Neural progenitor cell (in vitro differentiated cells): Measurements from ENCODE around the gene LAMB1.

ENCODE experiments used
- EZH2 ChIP-seq: fragments of 200-600 bp; sonication (generic); IDR thresholded peaks from 2 replicates; pipeline ENCODE4 v1.6.1; 2017; ENCODE audit warnings: antibody characterized with exemption, mild to moderate bottlenecking, moderate library complexity
- EZH2phosphoT487 ChIP-seq: fragments of 200-600 bp; sonication (generic); IDR thresholded peaks from 2 replicates; pipeline ENCODE4 v1.6.1; 2017; ENCODE audit warnings: antibody characterized with exemption
- TF ChIP-seq, protein P1 (sequence below): fragments of 200-600 bp; sonication (generic); IDR thresholded peaks from 2 replicates; pipeline ENCODE4 v1.5.1; 2017; ENCODE audit warnings: antibody characterized with exemption, mild to moderate bottlenecking

DNA sequence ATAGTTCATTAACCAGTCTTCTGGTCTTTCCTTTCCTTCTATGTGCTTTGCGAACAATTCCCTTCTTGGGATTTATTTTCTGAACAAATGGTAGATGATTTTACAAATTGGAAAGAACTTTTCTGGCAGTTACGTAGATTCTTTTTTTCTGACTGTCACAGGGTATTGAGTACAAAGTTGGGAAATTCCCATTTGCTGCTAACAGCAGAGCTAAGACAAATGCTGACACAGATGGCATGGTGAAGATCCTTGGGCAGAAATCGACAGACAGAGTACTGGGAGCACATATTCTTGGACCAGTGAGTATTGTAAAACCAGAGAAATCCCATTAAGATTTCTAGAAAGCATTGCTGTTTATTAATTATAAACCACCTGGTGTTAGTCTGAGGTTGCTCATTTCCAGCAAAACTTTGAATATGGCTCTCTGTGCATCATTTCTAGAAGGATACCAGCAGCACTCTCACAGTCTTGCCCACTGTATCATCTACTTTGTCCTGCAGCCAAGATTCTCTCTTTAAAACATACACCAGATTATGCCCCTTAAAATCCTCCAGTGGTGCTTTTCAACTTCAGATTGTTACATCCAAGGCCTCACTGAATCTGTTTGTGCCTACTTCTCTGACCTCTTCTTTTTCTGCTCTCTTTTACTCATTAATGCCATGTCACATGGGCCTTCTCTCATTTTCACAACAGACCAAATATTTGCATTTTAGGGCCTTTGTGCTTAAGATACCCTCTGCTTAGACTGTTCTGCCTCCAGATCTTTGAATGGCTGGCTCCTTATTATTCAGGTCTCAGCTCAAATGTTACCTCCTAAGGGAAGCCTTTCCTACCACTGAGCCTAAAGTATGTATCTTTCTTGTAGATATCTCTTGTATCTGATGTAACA is 85.0 kb downstream of the LAMB1 start:
- TF ChIP-seq, protein P1, sequence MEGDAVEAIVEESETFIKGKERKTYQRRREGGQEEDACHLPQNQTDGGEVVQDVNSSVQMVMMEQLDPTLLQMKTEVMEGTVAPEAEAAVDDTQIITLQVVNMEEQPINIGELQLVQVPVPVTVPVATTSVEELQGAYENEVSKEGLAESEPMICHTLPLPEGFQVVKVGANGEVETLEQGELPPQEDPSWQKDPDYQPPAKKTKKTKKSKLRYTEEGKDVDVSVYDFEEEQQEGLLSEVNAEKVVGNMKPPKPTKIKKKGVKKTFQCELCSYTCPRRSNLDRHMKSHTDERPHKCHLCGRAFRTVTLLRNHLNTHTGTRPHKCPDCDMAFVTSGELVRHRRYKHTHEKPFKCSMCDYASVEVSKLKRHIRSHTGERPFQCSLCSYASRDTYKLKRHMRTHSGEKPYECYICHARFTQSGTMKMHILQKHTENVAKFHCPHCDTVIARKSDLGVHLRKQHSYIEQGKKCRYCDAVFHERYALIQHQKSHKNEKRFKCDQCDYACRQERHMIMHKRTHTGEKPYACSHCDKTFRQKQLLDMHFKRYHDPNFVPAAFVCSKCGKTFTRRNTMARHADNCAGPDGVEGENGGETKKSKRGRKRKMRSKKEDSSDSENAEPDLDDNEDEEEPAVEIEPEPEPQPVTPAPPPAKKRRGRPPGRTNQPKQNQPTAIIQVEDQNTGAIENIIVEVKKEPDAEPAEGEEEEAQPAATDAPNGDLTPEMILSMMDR = no peak
- TF ChIP-seq EZH2 (no peak), EZH2phosphoT487 (no peak)
